Measurements from ENCODE around the gene RNF144A. TPM values are rescaled to one million over a fixed set of nuclear protein-coding genes. Genes with fewer than 3 reads are reported as not detected.
A peak's percentile ranks its signal among the peaks of the same experiment; 100 is the strongest.

Gene RNF144A
- total RNA-seq, 4 donors from 2014 or later: 9.1 to 16.5 (median 13.9) TPM

DNA sequence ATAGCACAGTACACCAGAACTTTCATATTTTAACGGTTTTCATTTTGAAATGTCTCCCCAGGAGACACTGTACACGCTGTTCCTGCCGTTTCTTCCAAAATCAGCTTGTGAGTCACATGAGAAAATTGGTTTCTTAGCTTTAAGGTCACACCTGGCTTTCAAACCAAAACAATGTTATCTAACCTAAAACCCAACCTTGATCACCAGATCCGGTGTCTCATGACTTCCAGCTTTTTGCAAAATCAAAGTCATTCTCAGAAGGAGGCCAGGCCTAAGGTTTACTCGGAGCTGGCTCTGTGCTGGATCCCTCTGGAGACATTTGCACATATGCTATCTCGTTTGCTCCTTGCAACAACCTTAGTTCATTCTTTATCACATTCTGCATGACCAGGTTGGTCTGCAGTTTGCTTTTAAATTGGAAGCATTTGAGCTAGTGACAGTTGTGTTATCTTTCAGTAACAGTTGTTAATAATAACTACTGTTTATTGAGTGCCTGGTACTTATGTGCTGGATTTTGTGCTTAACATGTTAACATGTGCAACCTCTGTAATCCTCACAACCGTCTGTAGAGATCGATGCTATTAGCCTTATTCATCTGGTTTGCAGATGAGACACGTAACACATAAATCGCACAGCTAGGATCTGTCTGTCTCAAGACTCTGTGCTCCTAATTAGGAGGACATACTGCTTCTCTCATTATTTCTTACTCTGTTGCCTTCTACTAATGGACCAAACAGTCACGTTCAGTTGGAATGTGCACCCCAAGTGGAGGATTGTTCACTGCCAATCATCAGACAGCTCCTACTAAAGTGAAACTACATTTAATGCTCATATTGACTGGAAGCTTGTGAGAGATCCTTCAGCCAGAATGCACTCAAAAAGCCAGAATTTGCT is 105.5 kb downstream of the RNF144A start:
- no peaks in the 10 kb centered on the region for H3K27me3 ChIP-seq
- no peak overlapping the region for H3K4me3 ChIP-seq
- no peak overlapping the region for H3K27ac ChIP-seq
- peaks cover 0 to 9% (median 0%) of the 10 kb centered on the region in 3 donors for H3K36me3 ChIP-seq
- H3K4me1 ChIP-seq: no peaks in the 10 kb centered on the region
- TF ChIP-seq, protein P1, sequence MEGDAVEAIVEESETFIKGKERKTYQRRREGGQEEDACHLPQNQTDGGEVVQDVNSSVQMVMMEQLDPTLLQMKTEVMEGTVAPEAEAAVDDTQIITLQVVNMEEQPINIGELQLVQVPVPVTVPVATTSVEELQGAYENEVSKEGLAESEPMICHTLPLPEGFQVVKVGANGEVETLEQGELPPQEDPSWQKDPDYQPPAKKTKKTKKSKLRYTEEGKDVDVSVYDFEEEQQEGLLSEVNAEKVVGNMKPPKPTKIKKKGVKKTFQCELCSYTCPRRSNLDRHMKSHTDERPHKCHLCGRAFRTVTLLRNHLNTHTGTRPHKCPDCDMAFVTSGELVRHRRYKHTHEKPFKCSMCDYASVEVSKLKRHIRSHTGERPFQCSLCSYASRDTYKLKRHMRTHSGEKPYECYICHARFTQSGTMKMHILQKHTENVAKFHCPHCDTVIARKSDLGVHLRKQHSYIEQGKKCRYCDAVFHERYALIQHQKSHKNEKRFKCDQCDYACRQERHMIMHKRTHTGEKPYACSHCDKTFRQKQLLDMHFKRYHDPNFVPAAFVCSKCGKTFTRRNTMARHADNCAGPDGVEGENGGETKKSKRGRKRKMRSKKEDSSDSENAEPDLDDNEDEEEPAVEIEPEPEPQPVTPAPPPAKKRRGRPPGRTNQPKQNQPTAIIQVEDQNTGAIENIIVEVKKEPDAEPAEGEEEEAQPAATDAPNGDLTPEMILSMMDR (IDR thresholded peaks at IDR 0.05): no peak
- TF ChIP-seq POLR2A (IDR thresholded peaks at IDR 0.05): no peak
- no peak for DNase-seq
- H3K9me3 ChIP-seq: no peaks in the 10 kb centered on the region

DNA sequence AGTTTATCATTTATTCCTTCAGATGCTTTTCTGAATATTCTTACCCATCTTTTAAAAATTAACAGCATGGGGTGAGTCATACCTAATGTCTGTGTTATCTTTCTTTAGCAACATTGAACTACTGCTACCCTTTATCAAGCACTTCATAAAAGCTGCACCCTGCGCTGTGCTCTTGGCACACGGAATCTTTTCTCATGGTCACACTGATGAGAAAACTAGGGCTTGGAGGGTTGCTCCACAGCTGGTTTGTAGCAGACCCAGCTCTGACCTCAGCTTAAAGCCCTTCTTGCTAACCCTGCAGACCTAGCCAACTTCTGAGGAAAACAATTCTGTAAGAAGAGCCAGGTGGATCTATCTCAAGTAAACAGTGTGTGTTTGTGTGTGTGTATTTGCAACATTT is 106.3 kb downstream of the RNF144A start:
- Histone ChIP-seq H3K36me3 (peaks cover 0 to 9% (median 0%) of the 10 kb centered on the region in 3 donors), H3K9me3 (no peaks in the 10 kb centered on the region), H3K27me3 (no peaks in the 10 kb centered on the region), H3K27ac (no peak overlapping the region), H3K4me3 (no peak overlapping the region), H3K4me1 (peaks cover 0 to 3% (median 0%) of the 10 kb centered on the region in 4 donors)
- TF ChIP-seq, protein P1 (IDR thresholded peaks at IDR 0.05): no peak
- no peak for DNase-seq

DNA sequence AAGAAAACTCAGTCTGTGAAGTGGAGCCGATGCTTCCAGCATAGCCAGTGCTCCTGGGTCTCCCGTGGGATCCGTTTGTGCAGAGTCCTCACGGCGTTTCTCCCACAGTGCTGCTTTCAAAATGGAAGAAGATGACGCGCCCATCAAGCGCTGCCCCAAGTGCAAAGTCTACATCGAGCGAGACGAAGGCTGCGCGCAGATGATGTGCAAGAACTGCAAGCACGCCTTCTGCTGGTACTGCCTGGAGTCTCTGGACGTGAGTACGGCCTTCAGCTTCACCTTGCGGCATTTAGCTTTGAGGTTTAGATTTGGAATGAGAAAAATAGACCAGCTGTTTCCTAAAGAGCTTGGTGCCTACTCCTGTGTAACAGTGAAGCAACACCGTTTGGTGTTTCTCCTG is 107.0 kb downstream of the RNF144A start:
- no peaks in the 10 kb centered on the region for H3K27me3 ChIP-seq
- DNase-seq: no peak
- H3K4me1 ChIP-seq: peaks cover 0 to 10% (median 0%) of the 10 kb centered on the region in 4 donors
- no peaks in the 10 kb centered on the region for H3K9me3 ChIP-seq
- peaks cover 0 to 9% (median 0%) of the 10 kb centered on the region in 3 donors for H3K36me3 ChIP-seq
- H3K27ac ChIP-seq: no peak overlapping the region
- no peak overlapping the region for H3K4me3 ChIP-seq
- no peak for TF ChIP-seq POLR2A (IDR thresholded peaks at IDR 0.05)
- TF ChIP-seq, protein P1 (IDR thresholded peaks at IDR 0.05): no peak

DNA sequence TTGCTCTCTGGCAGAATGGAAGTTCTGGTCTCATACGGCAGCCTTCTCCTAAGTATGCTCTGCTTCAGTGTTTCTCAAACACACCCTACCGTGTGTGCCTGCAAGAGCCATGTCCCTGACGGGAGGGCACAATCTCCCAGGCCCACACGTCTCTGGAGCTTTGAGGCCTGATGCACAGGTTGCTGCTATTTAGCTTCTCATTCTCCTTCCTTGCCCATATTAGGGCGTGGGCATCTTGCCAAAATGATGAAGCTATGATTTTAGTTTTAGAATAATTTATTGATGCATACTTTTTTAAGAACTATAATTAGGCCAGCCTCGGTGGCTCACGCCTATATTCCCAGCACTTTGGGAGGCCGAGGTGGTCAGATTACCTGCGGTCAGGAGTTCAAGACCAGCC is 107.9 kb downstream of the RNF144A start:
- DNase-seq: no peak
- H3K36me3 ChIP-seq: peaks cover 0 to 9% (median 0%) of the 10 kb centered on the region in 3 donors
- no peaks in the 10 kb centered on the region for H3K9me3 ChIP-seq
- H3K4me3 ChIP-seq: no peak overlapping the region
- H3K4me1 ChIP-seq: peaks cover 0 to 10% (median 0%) of the 10 kb centered on the region in 4 donors
- no peak overlapping the region for H3K27ac ChIP-seq
- no peaks in the 10 kb centered on the region for H3K27me3 ChIP-seq
- TF ChIP-seq POLR2A (IDR thresholded peaks at IDR 0.05): no peak
- TF ChIP-seq, protein P1 (IDR thresholded peaks at IDR 0.05): no peak

DNA sequence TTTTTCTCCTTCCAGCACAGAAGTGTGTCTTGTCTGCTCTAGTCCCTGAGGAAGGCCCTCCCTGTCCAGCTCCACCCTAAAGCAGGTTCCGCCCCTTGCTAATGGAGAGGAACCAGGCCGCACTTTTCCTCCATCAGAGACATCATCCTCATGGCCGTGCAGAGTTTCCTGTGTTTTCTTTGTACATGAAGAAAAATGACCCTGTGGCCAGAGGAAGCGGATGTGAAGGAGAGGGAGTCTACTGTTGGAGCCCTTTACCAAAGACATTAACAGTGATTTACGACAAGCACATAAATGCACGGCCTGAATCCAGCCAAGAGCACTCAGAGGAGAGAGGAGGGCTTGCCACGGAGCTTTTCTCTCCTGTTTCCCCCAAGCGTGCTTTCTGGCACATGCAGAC is 109.5 kb downstream of the RNF144A start:
- Histone ChIP-seq H3K4me1 (peaks cover 0 to 10% (median 0%) of the 10 kb centered on the region in 4 donors), H3K36me3 (peaks cover 0 to 3% (median 0%) of the 10 kb centered on the region in 3 donors), H3K27ac (peak overlapping the region in 1 of 4 donors; percentile 9), H3K27me3 (no peaks in the 10 kb centered on the region), H3K9me3 (no peaks in the 10 kb centered on the region), H3K4me3 (no peak overlapping the region)
- no peak for DNase-seq
- TF ChIP-seq POLR2A (IDR thresholded peaks at IDR 0.05): no peak
- TF ChIP-seq, protein P1 (IDR thresholded peaks at IDR 0.05): no peak

Measured in Peyer's patch (tissue), 4 donors.